ENCODE results near the gene LRRC71.

GRCh38 chr1:156909671-156910070, 10.8 kb upstream of the LRRC71 start:
- no peak for TF ChIP-seq CTCF (conservative IDR thresholded peaks at IDR 0.05 in 1 of 2, IDR thresholded peaks at IDR 0.05 in 1 of 2; ENCODE audit: extremely low read depth in 1 of 2, insufficient read depth in 1 of 2, low read depth in 1 of 2, low read length in 2 of 2)
- TF ChIP-seq EZH2 (IDR thresholded peaks at IDR 0.05; ENCODE audit: borderline replicate concordance, low read length), result no peak

Data from mammary epithelial cell (primary cell).